Measurements from ENCODE around the gene XYLT1. TPM values are rescaled to one million over a fixed set of nuclear protein-coding genes. Genes with fewer than 3 reads are reported as not detected.

The XYLT1 gene
- total RNA-seq, 4 donors from 2014 or later = 20.0 to 43.0 (median 27.4) TPM

DNA sequence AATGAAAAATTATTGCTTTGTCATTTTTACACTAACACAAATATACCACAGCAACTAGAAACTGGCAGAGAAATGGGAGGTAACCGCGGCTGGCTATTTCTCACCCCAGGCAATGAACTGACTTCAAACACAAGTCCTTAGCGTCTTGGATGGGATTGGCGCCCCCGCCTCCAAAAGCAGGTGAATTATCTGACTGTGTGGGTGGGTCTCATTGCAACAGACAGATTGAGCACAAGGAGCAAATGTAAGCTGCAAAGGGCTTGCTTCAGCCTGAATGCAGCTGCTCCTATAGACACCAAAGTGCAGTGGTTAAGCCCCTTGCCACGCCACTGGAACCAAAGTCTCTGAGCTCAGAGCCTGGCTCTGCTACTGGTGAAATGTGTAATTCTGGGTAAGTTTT lies 225.0 kb downstream of the XYLT1 start:
- TF ChIP-seq, protein P1, sequence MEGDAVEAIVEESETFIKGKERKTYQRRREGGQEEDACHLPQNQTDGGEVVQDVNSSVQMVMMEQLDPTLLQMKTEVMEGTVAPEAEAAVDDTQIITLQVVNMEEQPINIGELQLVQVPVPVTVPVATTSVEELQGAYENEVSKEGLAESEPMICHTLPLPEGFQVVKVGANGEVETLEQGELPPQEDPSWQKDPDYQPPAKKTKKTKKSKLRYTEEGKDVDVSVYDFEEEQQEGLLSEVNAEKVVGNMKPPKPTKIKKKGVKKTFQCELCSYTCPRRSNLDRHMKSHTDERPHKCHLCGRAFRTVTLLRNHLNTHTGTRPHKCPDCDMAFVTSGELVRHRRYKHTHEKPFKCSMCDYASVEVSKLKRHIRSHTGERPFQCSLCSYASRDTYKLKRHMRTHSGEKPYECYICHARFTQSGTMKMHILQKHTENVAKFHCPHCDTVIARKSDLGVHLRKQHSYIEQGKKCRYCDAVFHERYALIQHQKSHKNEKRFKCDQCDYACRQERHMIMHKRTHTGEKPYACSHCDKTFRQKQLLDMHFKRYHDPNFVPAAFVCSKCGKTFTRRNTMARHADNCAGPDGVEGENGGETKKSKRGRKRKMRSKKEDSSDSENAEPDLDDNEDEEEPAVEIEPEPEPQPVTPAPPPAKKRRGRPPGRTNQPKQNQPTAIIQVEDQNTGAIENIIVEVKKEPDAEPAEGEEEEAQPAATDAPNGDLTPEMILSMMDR (IDR thresholded peaks at IDR 0.05) = no peak
- DNase-seq (ENCODE audit: low spot score) (no peak), ATAC-seq (ENCODE audit: low FRiP score) (no peak)

DNA sequence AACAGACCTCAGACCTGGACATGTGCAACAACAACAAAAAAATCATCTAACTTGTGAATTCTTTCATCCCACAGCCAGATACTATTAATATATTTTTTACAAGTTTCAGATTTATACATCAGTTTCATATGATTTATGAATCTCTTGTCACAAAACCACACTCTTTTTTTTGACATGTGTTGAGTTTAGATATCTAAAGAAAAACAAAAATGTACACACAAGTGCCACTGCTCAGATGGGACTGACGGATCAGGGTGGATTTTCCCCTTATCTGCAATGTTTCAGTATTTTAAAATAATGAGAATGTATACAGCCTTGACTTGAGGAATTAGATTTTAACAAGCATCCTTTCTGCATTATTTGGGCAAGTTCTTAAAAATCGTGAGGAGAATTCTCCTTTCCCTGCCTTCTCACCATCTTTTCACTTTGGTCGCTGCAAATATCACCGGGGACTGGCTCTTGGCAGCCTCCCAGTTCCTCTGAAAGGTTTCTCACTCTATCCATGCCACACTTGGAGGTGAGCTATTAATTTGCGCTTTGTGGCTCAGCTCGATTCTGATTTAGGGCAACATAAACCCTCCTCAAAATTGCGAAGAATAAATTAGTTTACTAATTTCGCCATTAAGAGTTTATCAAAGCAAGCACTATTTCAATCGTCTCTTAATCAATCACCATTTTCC lies 225.7 kb downstream of the XYLT1 start:
- DNase-seq (ENCODE audit: low spot score) (no peak), ATAC-seq (ENCODE audit: low FRiP score) (no peak)
- TF ChIP-seq, protein P1 (IDR thresholded peaks at IDR 0.05) = no peak

DNA sequence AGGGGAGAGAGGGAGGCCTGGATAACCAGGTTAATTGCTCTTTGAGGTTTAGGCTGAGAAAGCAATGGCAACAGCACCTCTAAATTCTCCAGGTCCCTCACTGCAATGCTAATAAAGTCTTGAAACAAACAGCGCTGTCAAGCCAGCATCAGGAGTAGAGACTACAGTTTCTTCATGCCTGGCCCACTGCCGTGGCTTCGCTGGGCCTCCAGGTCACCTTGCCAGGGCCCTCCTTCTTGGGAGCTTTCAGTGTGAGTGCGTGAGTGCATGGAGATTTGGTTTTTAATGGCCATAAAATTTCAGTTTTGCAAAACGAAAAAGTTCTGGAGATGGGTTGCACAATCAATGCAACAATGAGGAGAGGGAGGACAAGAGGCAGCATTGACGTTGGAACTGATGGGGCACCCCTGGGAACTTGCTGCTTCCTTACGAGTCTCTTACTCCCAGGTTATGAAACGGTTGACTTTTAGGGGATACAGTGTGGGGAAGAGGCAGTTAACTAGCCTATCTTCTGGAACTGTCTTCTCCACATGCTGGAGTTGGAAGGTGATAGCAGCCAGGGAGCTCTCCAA lies 229.4 kb downstream of the XYLT1 start:
- TF ChIP-seq, protein P1 (IDR thresholded peaks at IDR 0.05) = no peak
- ATAC-seq (ENCODE audit: low FRiP score) (no peak), DNase-seq (ENCODE audit: low spot score) (no peak)

DNA sequence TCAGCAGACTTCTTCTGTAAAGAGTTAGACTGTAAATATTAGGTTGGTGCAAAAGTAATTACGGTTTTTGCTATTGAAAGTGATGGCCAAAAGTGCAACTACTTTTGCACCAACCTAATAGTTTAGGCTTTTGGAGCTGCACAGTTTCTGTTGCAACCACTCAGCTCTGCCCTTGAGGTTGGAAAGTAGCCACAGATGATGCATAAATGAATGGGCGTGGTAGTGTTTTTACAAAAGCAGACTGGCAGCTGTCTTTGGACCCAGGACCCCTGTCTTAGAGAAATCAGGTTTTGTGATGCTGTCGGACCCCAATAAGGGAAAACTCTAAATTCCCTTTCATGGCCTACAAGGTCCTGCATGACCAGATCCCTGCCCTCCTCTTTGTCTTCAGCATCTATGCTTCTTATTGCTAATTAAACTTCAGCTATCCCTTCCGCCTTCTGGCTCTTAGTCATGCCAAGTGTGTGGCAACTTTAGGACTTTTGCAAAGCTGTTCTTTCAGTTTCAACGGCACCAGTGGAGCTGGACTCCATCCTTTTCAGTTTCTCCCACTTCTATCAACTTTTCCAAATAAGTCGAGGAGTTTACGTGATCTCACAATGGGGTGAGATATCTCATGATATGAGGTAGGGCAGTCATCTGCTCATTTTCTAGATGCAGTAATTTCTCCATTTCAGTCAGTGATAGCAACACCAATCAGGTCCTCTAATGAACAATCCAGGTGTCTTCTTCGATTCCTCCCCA lies 232.3 kb downstream of the XYLT1 start:
- TF ChIP-seq, protein P1 (IDR thresholded peaks at IDR 0.05) = no peak
- DNase-seq (ENCODE audit: low spot score) (no peak), ATAC-seq (ENCODE audit: low FRiP score) (no peak)

DNA sequence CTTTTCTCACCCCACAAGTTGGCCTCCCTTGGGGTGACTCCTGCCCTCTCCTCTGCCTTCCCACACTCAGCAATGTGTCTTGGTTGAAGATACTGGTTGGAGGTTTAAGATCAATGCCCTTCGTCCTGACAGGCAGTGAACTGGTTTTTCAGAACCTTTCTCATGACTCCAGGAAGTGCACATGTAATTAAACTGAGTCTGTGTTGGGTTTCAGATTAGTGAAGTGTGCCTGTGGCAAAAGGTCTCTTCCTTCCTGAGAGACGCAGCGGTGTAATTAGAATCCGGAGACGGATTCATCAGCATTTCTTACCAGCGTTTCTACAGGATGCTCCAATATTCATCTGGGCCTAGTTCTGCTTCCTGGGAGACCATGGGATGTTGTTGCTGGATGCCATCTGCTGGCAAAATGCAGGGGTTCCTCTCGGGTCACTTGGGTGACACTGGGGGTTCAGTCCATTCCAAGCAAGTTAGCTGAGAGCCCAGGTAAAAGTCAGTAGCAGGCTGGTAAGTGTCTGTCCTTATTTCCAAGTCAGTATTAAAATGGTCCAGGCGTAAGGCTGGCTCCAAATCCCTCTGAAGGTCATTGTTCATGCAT lies 233.3 kb downstream of the XYLT1 start:
- ATAC-seq (ENCODE audit: low FRiP score) (no peak), DNase-seq (ENCODE audit: low spot score) (no peak)
- TF ChIP-seq, protein P1 (IDR thresholded peaks at IDR 0.05) = no peak

DNA sequence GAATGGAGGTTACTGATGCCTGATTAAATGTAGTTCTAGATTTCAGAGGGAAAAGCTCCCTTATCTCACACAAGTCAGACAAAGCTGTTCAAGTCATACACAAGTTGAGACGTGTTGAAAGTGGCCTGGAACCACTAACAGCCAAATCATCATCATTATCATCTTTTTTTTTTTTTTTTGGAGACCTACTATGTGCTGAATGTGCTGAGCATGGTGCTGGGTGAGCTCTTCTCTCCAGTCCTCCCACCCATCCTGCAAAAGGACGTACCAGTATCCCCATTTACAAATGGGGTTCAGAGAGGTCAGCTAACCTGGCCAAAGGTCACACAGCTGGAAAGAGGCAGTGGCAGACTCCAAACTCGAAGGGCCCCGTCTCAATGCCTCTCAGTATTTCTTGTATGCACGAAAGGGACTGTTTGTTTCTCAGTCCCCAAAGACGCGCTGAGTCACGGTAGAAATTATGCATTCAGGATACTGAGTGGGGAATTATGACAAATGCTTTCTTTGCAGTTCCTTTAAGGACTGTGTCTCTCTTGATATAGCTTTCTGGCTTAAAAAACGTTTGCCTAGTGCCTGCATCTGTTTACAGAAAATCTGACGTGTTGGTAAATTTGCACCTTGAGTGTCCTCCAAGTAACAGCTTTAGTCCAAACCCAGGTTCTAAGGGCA lies 235.5 kb downstream of the XYLT1 start:
- DNase-seq (ENCODE audit: low spot score) (no peak), ATAC-seq (ENCODE audit: low FRiP score) (no peak)
- TF ChIP-seq, protein P1 (IDR thresholded peaks at IDR 0.05) = no peak
